Stimulated activated CD8-positive, alpha-beta memory T cell treated with anti-CD3 and anti-CD28 coated beads, Interleukin-15, amount 100 ng/mL, for 4 hours (primary cell): ENCODE results near the gene BCL10.

Source experiments
- DNase-seq, 2 donors: peaks; one replicate each; pipeline ENCODE4 v3.0.0-alpha.2; 2020; ENCODE audit warnings: low read depth in 2 of 2

Gene BCL10

DNA sequence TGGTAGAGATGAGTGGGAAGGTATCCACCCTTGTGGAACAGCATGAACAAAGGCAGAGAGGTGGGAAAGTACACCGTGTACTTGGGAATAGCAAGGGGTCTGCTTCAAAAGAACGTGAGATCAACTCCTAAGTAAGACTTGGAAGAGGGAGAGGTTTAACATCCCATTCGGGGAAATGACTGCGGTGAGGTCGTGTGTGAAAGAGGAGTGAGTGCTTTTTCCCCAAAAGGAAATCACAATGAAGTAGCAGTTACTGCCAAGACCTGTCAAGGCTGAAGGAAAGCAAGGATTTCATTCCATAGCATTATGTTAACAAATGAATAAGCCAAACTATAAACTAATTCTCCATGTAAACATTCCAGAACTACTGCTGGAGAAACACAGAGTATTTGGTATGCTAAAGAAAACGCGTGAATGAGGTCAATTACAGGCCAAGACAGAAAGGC lies 55.7 kb downstream of the BCL10 start:
- no peak for DNase-seq

DNA sequence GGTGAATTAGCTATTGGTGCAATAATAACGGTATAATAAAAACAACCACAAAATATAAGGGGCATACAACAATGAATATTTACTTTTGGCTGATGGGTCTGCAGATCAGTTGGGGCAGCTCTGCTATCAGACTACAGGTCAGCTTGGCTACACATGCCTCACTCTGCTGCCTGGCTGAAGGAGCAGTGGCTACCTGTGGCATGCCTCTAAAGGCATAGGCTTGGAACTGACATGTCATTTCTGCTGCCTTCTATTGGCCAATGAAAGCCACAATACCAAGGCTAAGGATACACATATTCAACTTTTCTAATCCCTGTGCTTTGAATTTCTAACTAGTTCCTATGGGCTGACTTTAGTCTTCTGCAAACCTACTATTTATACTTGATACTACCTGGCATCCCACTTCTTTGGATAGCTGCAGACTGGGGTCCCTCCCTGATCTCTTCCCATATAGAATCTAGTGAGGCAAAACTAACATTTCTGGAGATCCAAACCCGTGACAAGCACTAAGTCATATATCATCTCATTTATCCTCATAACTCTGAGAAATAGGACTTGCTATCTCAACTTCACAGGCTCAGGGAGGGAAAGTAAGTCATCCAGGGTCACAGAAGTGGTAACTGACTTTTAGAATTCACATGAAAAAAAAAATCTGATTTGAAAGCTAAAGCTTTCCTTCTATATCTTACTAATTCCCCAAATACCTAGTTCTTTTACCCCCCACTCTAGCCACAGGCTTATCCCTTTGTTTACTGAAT lies 56.4 kb downstream of the BCL10 start:
- no peak for DNase-seq

DNA sequence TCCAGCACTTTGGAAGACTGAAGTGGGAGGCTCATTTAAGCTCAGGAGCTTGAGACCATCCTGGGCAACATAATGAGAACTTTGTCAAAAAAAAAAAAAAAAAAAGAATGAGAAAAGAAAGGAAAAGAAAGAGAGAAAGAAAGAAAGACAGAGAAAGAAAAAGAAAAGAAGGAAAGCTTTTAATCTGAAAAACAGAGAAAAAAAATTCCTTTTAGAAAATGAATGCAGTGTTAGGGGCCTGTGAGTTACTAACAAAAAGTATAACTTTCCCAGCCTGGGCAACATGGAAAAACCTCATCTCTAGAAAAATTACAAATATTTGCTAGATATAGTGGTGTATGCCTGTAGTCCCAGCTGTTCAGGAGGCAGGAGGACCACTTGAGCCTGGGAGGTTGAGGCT lies 59.7 kb downstream of the BCL10 start:
- no peak for DNase-seq
